Sigmoid colon (tissue), 4 donors: ENCODE results near the gene CNTNAP1.

Experiments used
- CTCF ChIP-seq, 4 experiments: fragments of 450-650 bp in 3 of 4; fragments of 200-600 bp in 1 of 4; IDR thresholded peaks; one replicate each; pipeline ENCODE4 v1.5.1; 2016 to 2019; ENCODE audit warnings: antibody characterized with exemption in 4 of 4, mild to moderate bottlenecking in 3 of 4, moderate library complexity in 2 of 4
- EP300 ChIP-seq, 4 donors: sonication (generic); formaldehyde crosslinking; IDR thresholded peaks; one replicate each; pipeline ENCODE4 v1.6.1; 2017; ENCODE audit warnings: antibody characterized with exemption in 4 of 4

DNA sequence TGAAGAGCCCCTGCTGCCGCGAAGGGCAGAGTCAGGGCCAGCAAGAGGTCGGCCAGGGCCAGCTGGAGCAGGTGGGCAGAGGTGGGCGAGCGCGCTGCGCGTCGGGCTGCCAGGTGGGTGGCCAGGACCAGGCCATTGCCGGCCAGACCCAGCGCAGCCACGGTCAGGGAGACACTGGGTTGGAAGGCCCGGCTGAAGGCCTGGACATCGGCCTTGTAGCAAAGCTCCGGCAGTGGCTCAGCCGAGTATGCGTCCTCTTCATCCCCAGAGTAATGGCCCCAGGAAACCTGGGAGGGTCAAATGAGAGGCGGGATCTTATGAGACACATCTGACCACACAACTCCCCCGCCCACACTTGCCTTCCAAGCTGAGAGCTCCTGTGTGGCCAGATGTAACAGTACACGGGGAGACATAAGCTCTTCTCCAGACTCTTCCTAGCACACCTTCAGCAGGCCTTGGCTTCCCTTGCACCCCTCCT, 2.0 kb upstream of the CNTNAP1 start:
- TF ChIP-seq CTCF (IDR thresholded peaks at IDR 0.05) (no peak), EP300 (IDR thresholded peaks at IDR 0.05) (no peak)
